HepG2 (cell line): ENCODE results near the gene ZNF813. TPM values are rescaled to one million over a fixed set of nuclear protein-coding genes. Genes with fewer than 3 reads are reported as not detected.

Experiments used
- ATAC-seq: fragments of 200-7000 bp; cut with Tn5 transposase; 3 replicates; pipeline ENCODE4 v1.9.1; 2020; ENCODE audit warnings: mild to moderate bottlenecking, moderate library complexity
- BruUV-seq: library from RNA; stranded (reverse); fragments of 400-500 nt; replicated peaks from 2 replicates; lab custom pipeline; 2021; lab: Mats Ljungman, UMichigan
- CTCF ChIA-PET: fragments of 300-600 bp; formaldehyde crosslinking; extraction: SDS; loops from one replicate; lab custom pipeline; 2021; ENCODE audit warnings: low total read pairs, inconsistent platforms, low intra/inter-chr PET ratio; lab: Yijun Ruan, JAX
- POLR2A ChIA-PET: fragments of 350-600 bp; sonication (Branson Sonifier 250); formaldehyde crosslinking; loops from one replicate; lab custom pipeline; 2020; ENCODE audit warnings: antibody characterized with exemption, inconsistent platforms; lab: Yijun Ruan, JAX
- DNase-seq: peaks from one replicate; pipeline ENCODE4 v3.0.0-alpha.2; 2015; ENCODE audit warnings: low spot score
- FAIRE-seq: peaks from 3 replicates; lab custom pipeline; 2011; peaks lifted over from hg19 to GRCh38; lab: Jason Lieb, UNC
- H2AFZ ChIP-seq: one replicate; pipeline ENCODE4 v1.6.1; 2011; ENCODE audit warnings: low read length, inconsistent platforms
- H3K27ac ChIP-seq: fragments of 300-600 bp; 3 replicates; pipeline ENCODE4 v1.8.0; 2011; ENCODE audit warnings: mixed run types, mild to moderate bottlenecking, mixed read lengths, low read length, inconsistent platforms; ENCODE audit not compliant: insufficient read depth; ENCODE audit errors: extremely low read length
- H3K27me3 ChIP-seq, 2 experiments: fragments of 200-600 bp in 1 of 2; 2 replicates in 1 of 2; 3 replicates in 1 of 2; pipeline versions ENCODE4 v1.6.0 to v1.8.0; 2011; ENCODE audit warnings: low read length in 2 of 2, mild to moderate bottlenecking in 2 of 2, moderate library complexity in 2 of 2, inconsistent platforms in 1 of 2; ENCODE audit not compliant: insufficient read depth in 2 of 2, control insufficient read depth in 1 of 2
- H3K36me3 ChIP-seq, 2 experiments: fragments of 200-600 bp in 1 of 2; replicated peaks in 1 of 2; 2 replicates in 1 of 2; 3 replicates in 1 of 2; pipeline versions ENCODE4 v1.5.1 to v1.8.0; 2011; ENCODE audit warnings: low read length in 2 of 2, inconsistent platforms in 1 of 2; ENCODE audit not compliant: insufficient read depth in 2 of 2, control insufficient read depth in 1 of 2
- H3K4me1 ChIP-seq: 2 replicates; pipeline ENCODE4 v1.5.1; 2012; ENCODE audit warnings: low read length, inconsistent platforms; ENCODE audit not compliant: insufficient read depth
- H3K4me2 ChIP-seq: 2 replicates; pipeline ENCODE4 v1.6.0; 2011; ENCODE audit warnings: low read depth, low read length, inconsistent platforms
- H3K4me3 ChIP-seq, 3 experiments: fragments of 200-600 bp in 1 of 3; sonication (generic), shearing (Covaris generic) in 1 of 3; replicated peaks in 1 of 3; 2 replicates each; pipeline ENCODE4 v1.5.1; 2011 to 2016; ENCODE audit warnings: low read length in 3 of 3, inconsistent platforms in 2 of 3, low read depth in 2 of 3, mild to moderate bottlenecking in 2 of 3, control low read depth in 1 of 3, mixed read lengths in 1 of 3; ENCODE audit not compliant: insufficient read depth in 1 of 3
- H3K79me2 ChIP-seq: one replicate; pipeline ENCODE4 v1.6.1; 2011; ENCODE audit warnings: low read length, inconsistent platforms; ENCODE audit not compliant: insufficient read depth
- H3K9ac ChIP-seq: 2 replicates; pipeline ENCODE4 v1.6.0; 2011; ENCODE audit warnings: mild to moderate bottlenecking, low read depth, low read length, inconsistent platforms; ENCODE audit not compliant: insufficient read depth
- H3K9me3 ChIP-seq: 2 replicates; pipeline ENCODE4 v1.5.1; 2012; ENCODE audit warnings: mild to moderate bottlenecking, low read length
- H4K20me1 ChIP-seq: 2 replicates; pipeline ENCODE4 v1.6.0; 2011; ENCODE audit warnings: inconsistent platforms, mild to moderate bottlenecking, low read length, moderate library complexity; ENCODE audit not compliant: insufficient read depth
- NFYB ChIP-seq: sonication (generic); formaldehyde crosslinking; IDR thresholded peaks from 2 replicates; pipeline ENCODE4 v1.4.0; 2020; ENCODE audit warnings: missing genetic modification reagents
- ZBTB20 ChIP-seq: sonication (generic); formaldehyde crosslinking; IDR thresholded peaks from 2 replicates; pipeline ENCODE4 v1.8.1; 2023; ENCODE audit warnings: missing genetic modification reagents, low read depth, mild to moderate bottlenecking, borderline replicate concordance
- ZBTB33 ChIP-seq: sonication (generic); formaldehyde crosslinking; IDR thresholded peaks from 2 replicates; pipeline ENCODE4 v1.4.0; 2020; ENCODE audit warnings: missing genetic modification reagents
- ZNF7 ChIP-seq: IDR thresholded peaks from 2 replicates; pipeline ENCODE4 v1.6.1; 2016; ENCODE audit warnings: missing biosample characterization, missing genetic modification reagents
- ZNF703 ChIP-seq: sonication (generic); formaldehyde crosslinking; IDR thresholded peaks from 2 replicates; pipeline ENCODE4 v1.5.1; 2020; ENCODE audit warnings: missing genetic modification reagents, mild to moderate bottlenecking, moderate library complexity, borderline replicate concordance
- WGBS: methylation state at CpG from one replicate; pipeline ENCODE4 v1.1.6; 2017; ENCODE audit warnings: low lambda C conversion rate; 5-methylcytosine and 5-hydroxymethylcytosine counted together
- in situ Hi-C: cut with HindIII; loops from 2 replicates; pipeline ENCODE4 v1.10.0; 2017; ENCODE audit warnings: low pct_unique_long_range_greater_than_20kb; ENCODE audit not compliant: extremely low pct_ligation_motif_present
- intact Hi-C: fragments of 100-400 bp; cut with micrococcal nuclease; formaldehyde crosslinking; loops from one replicate; pipeline ENCODE4 v1.10.0; 2022; ENCODE audit not compliant: unreplicated experiment
- polyA plus RNA-seq, 8 experiments: library from polyadenylated mRNA; depleted of rRNA in 3 of 8; stranded (reverse) in 7 of 8; unstranded in 1 of 8; fragments of >200 nt; fragmentation: Illumina TruSeq in 4 of 8; extraction: Trizol in 4 of 8; gene quantifications; 2 replicates each; pipeline versions ENCODE4 v1.2.1 to v1.2.3, GENCODE V29; 2011 to 2016; ENCODE audit warnings: low read depth in 4 of 8, missing spikeins in 1 of 8, mixed read lengths in 1 of 8; ENCODE audit not compliant: insufficient read depth in 1 of 8
- total RNA-seq, 5 experiments: library from RNA; depleted of rRNA; stranded (reverse); fragments of >200 nt; fragmentation: Illumina TruSeq; extraction: Trizol; gene quantifications; 2 replicates each; pipeline ENCODE4 v1.2.3, GENCODE V29; 2016; ENCODE audit warnings: low read depth in 1 of 5

ZNF813 gene
- total and polyA plus RNA-seq, 2 of the 13 experiments (the other 11 are each of a cell fraction or from before 2014, with no cell fraction given), result 2.1 to 8.9 TPM

- FAIRE-seq (no peak), DNase-seq (no peak)
- Histone ChIP-seq H3K4me2 (no peak overlapping the region), H3K79me2 (no peaks in the 10 kb centered on the region)
- TF ChIP-seq ZBTB20 (CRISPR knock-in tag), result no peak
- TF ChIP-seq ZNF7 (CRISPR knock-in tag), result peak; percentile 50; the same call in 1 of the 2 replicates
- TF ChIP-seq, all 625 proteins: peak for 1
- Histone ChIP-seq H3K9ac (no peak overlapping the region), H4K20me1 (no peaks in the 10 kb centered on the region), H3K4me1 (peaks cover 44% of the 10 kb centered on the region), H3K9me3 (peaks cover 16% of the 10 kb centered on the region), H3K4me3 (no peak overlapping the region), H3K27me3 (no peaks in the 10 kb centered on the region), H2AFZ (no peak overlapping the region), H3K27ac (no peak overlapping the region), H3K36me3 (no peaks in the 10 kb centered on the region)
- POLR2A ChIA-PET, result no interaction called here
- no TSS peak for BruUV-seq
- no peak for ATAC-seq
- intact Hi-C loops, result no loop called here
- WGBS, result 91% methylated on average over 6 of the region's 6 CpGs
- in situ Hi-C loops, result no loop called here
- CTCF ChIA-PET, result no interaction called here
Measured at GRCh38 chr19:53461866-53462265, 5.7 kb upstream of the ZNF813 start.

GRCh38 chr19:53462861-53463260 is 4.7 kb upstream of the ZNF813 start:
- no peak overlapping the region for H3K4me2 ChIP-seq
- 88% methylated on average over 14 of the region's 14 CpGs for WGBS
- in situ Hi-C loops (no loop called here), intact Hi-C loops (no loop called here)
- H3K4me1 ChIP-seq, result peaks cover 44% of the 10 kb centered on the region
- H4K20me1 ChIP-seq, result no peaks in the 10 kb centered on the region
- ATAC-seq (no peak), FAIRE-seq (no peak), DNase-seq (no peak)
- no peak overlapping the region for H3K9ac ChIP-seq
- BruUV-seq, result no TSS peak
- no peak overlapping the region for H3K27ac ChIP-seq
- H3K27me3 ChIP-seq, result no peaks in the 10 kb centered on the region; a peak in 1 of 5 replicates
- ChIA-PET POLR2A (no interaction called here), CTCF (no interaction called here)
- H3K36me3 ChIP-seq, result no peaks in the 10 kb centered on the region
- H3K79me2 ChIP-seq, result no peaks in the 10 kb centered on the region
- TF ChIP-seq NFYB (CRISPR knock-in tag) (no peak), ZNF703 (no peak), ZBTB33 (CRISPR knock-in tag) (peak; percentile 37; the same call in 1 of the 2 replicates)
- 0 out of 2 replicates have a peak, but pooled peaks cover 8% of the 10 kb centered on the region for H3K9me3 ChIP-seq
- no peak overlapping the region for H3K4me3 ChIP-seq
- no peak overlapping the region for H2AFZ ChIP-seq
